Uterus (tissue), 2 donors: ENCODE measurements around the gene LASP1.

ENCODE experiments used
- CTCF ChIP-seq, 4 experiments: fragments of 200-600 bp in 2 of 4; fragments of 450-650 bp in 2 of 4; sonication (generic) in 2 of 4; IDR thresholded peaks; one replicate each; pipeline ENCODE4 v1.5.1; 2016 to 2019; ENCODE audit warnings: antibody characterized with exemption in 4 of 4, mild to moderate bottlenecking in 2 of 4, moderate library complexity in 1 of 4
- POLR2A ChIP-seq, 2 donors: fragments of 450-650 bp; IDR thresholded peaks; one replicate each; pipeline ENCODE4 v1.6.1; 2016; ENCODE audit warnings: antibody characterized with exemption in 2 of 2, mild to moderate bottlenecking in 1 of 2, moderate library complexity in 1 of 2

GRCh38 chr17:38940404-38940803 is 70.5 kb downstream of the LASP1 start:
- no peak for TF ChIP-seq CTCF (IDR thresholded peaks at IDR 0.05)
- TF ChIP-seq POLR2A (IDR thresholded peaks at IDR 0.05) = no peak
